HCT116 (cell line): ENCODE measurements around the gene KLHL11. TPM values are rescaled to one million over a fixed set of nuclear protein-coding genes. Genes with fewer than 3 reads are reported as not detected.
A peak's percentile ranks its signal among the peaks of the same experiment; 100 is the strongest.

Source experiments
- ATAC-seq: fragments of 200-7000 bp; cut with Tn5 transposase; 2 replicates; pipeline ENCODE4 v1.9.1; 2020; ENCODE audit warnings: mild to moderate bottlenecking, moderate library complexity
- BruUV-seq: library from RNA; stranded (reverse); fragments of 400-500 nt; replicated peaks from 2 replicates; lab custom pipeline; 2021; lab: Mats Ljungman, UMichigan
- CTCF ChIA-PET: fragments of 300-600 bp; sonication (Branson Sonifier 250); formaldehyde crosslinking; loops from one replicate; lab custom pipeline; 2021; ENCODE audit warnings: antibody characterized with exemption; lab: Charles Lee
- POLR2A ChIA-PET: fragments of 300-600, 350-600 bp; sonication (Branson Sonifier 250); formaldehyde crosslinking; loops from one replicate; lab custom pipeline; 2021; ENCODE audit warnings: antibody characterized with exemption; lab: Charles Lee
- RAD21 ChIA-PET, 2 experiments: fragments of 300-600 bp; sonication (Branson Sonifier 250); formaldehyde crosslinking; loops; one replicate each; lab custom pipeline; 2023; ENCODE audit warnings: low total read pairs in 2 of 2; ENCODE audit not compliant: uncharacterized antibody in 2 of 2, unreplicated experiment in 2 of 2, low non-redundant PET in 1 of 2; lab: Charles Lee
- DNase-seq: peaks from one replicate; pipeline ENCODE4 v3.0.0-alpha.2; 2010; ENCODE audit warnings: low read depth, low spot score
- H2AFZ ChIP-seq: fragments of 200-600 bp; shearing (Covaris generic), sonication (generic); 2 replicates; pipeline ENCODE4 v1.6.1; 2017; ENCODE audit warnings: low read depth, mixed run types, mixed read lengths, antibody characterized with exemption, low read length; ENCODE audit not compliant: poor library complexity, severe bottlenecking
- H3K27ac ChIP-seq: 2 replicates; pipeline ENCODE4 v1.5.1; 2012; ENCODE audit warnings: low read depth, low read length
- H3K27me3 ChIP-seq: fragments of 200-600 bp; sonication (generic); 2 replicates; pipeline ENCODE4 v1.6.1; 2016; ENCODE audit warnings: mixed run types, low read length, mixed read lengths; ENCODE audit not compliant: insufficient read depth
- H3K36me3 ChIP-seq, 2 experiments: fragments of 200-500 bp in 1 of 2; fragments of 200-600 bp in 1 of 2; sonication (Bioruptor generic) in 1 of 2; sonication (generic) in 1 of 2; 2 replicates each; pipeline versions ENCODE4 v1.5.1 to v1.6.1; 2014 to 2016; ENCODE audit warnings: low read length in 2 of 2, inconsistent platforms in 1 of 2, mixed read lengths in 1 of 2, mixed run types in 1 of 2; ENCODE audit not compliant: insufficient read depth in 2 of 2, control insufficient read depth in 1 of 2
- H3K4me1 ChIP-seq, 2 experiments: fragments of 200-600 bp in 1 of 2; sonication (generic) in 1 of 2; 2 replicates each; pipeline versions ENCODE4 v1.5.1 to v1.6.1; 2012 to 2017; ENCODE audit warnings: low read length in 2 of 2, inconsistent platforms in 1 of 2, mild to moderate bottlenecking in 1 of 2, mixed read lengths in 1 of 2, mixed run types in 1 of 2, moderate library complexity in 1 of 2; ENCODE audit not compliant: insufficient read depth in 2 of 2, control insufficient read depth in 1 of 2
- H3K4me2 ChIP-seq: fragments of 200-600 bp; sonication (generic); 2 replicates; pipeline ENCODE4 v1.6.1; 2017; ENCODE audit warnings: mixed run types, low read length, mixed read lengths
- H3K4me3 ChIP-seq, 2 experiments: fragments of 200-600 bp in 1 of 2; sonication (generic) in 1 of 2; replicated peaks in 1 of 2; 2 replicates each; pipeline ENCODE4 v1.5.1; 2011 to 2016; ENCODE audit warnings: low read length in 2 of 2, control low read depth in 1 of 2, low read depth in 1 of 2, mild to moderate bottlenecking in 1 of 2, mixed read lengths in 1 of 2, mixed run types in 1 of 2
- H3K79me2 ChIP-seq: fragments of 200-600 bp; sonication (generic); 2 replicates; pipeline ENCODE4 v1.6.1; 2017; ENCODE audit warnings: mild to moderate bottlenecking, mixed run types, low read length, moderate library complexity, mixed read lengths; ENCODE audit not compliant: insufficient read depth
- H3K9ac ChIP-seq: fragments of 200-600 bp; sonication (generic); 2 replicates; pipeline ENCODE4 v1.6.1; 2016; ENCODE audit warnings: low read length, mixed read lengths
- H3K9me2 ChIP-seq: fragments of 200-600 bp; sonication (generic), shearing (Covaris generic); 2 replicates; pipeline ENCODE4 v1.6.1; 2017; ENCODE audit warnings: mixed run types, mild to moderate bottlenecking, moderate library complexity; ENCODE audit not compliant: insufficient read depth
- H3K9me3 ChIP-seq, 2 experiments: fragments of 200-500 bp in 1 of 2; fragments of 200-600 bp in 1 of 2; sonication (Bioruptor generic) in 1 of 2; sonication (generic) in 1 of 2; 2 replicates each; pipeline ENCODE4 v1.6.1; 2014 to 2017; ENCODE audit warnings: low read length in 2 of 2, mixed read lengths in 2 of 2, inconsistent platforms in 1 of 2, low read depth in 1 of 2, mild to moderate bottlenecking in 1 of 2, mixed run types in 1 of 2, moderate library complexity in 1 of 2; ENCODE audit not compliant: control insufficient read depth in 1 of 2, insufficient read depth in 1 of 2
- H4K20me1 ChIP-seq: fragments of 200-600 bp; sonication (generic), shearing (Covaris generic); 2 replicates; pipeline ENCODE4 v1.6.1; 2017; ENCODE audit warnings: mixed run types, mild to moderate bottlenecking, moderate library complexity; ENCODE audit not compliant: insufficient read depth
- POLR2AphosphoS5 ChIP-seq: IDR thresholded peaks from 2 replicates; pipeline ENCODE4 v1.6.1; 2011; ENCODE audit warnings: mild to moderate bottlenecking, low read depth, low read length, moderate library complexity
- RAD21 ChIP-seq: IDR thresholded peaks from 2 replicates; pipeline ENCODE4 v1.6.1; 2012; ENCODE audit warnings: low read depth, mild to moderate bottlenecking
- REST ChIP-seq: IDR thresholded peaks from 2 replicates; pipeline ENCODE4 v1.6.1; 2012; ENCODE audit warnings: low read depth
- intact Hi-C: fragments of 100-400 bp; cut with micrococcal nuclease; formaldehyde crosslinking; loops from 2 replicates; pipeline ENCODE4 v1.10.0; 2022
- total RNA-seq: library from RNA; stranded (reverse); gene quantifications from one replicate; pipeline ENCODE4 v1.2.1, GENCODE V29; 2021; ENCODE audit not compliant: unreplicated experiment

KLHL11 gene
- total RNA-seq, 1 experiment from 2014 or later = 22.4 TPM

- TF ChIP-seq POLR2AphosphoS5 (no peak), REST (no peak)
Measured at GRCh38 chr17:41823141-41823524, 42.1 kb downstream of the KLHL11 start (continued).

GRCh38 chr17:41822216-41823140 lies 42.7 kb downstream of the KLHL11 start:
- no peaks in the 10 kb centered on the region for H3K79me2 ChIP-seq
- 0 out of 2 replicates have a peak, but pooled peaks have one; percentile 14 for TF ChIP-seq POLR2AphosphoS5
- no peak for TF ChIP-seq RAD21
- TF ChIP-seq, all 23 proteins: peak for 1
- H3K27me3 ChIP-seq = no peaks in the 10 kb centered on the region
- no peak overlapping the region for H3K4me2 ChIP-seq
- intact Hi-C loops = no loop called here
- TSS peak; percentile 55 for BruUV-seq
- no peak overlapping the region for H3K27ac ChIP-seq
- H3K9me3 ChIP-seq = no peaks in the 10 kb centered on the region
- H4K20me1 ChIP-seq = no peaks in the 10 kb centered on the region
- H3K4me3 ChIP-seq = no peak overlapping the region
- H3K9me2 ChIP-seq = no peaks in the 10 kb centered on the region
- ChIA-PET POLR2A (interaction anchor here (1.1 kb wide), 1 partner anchor 20 kb away, joined by 3 read pairs; no protein-coding TSS in a partner anchor), CTCF (no interaction called here), RAD21 (no interaction called here)
- H3K4me1 ChIP-seq = no peaks in the 10 kb centered on the region
- peaks cover 2 to 6% of the 10 kb centered on the region in 2 experiments; a peak in 3 of 4 replicates for H3K36me3 ChIP-seq
- H3K9ac ChIP-seq = no peak overlapping the region
- no peak overlapping the region for H2AFZ ChIP-seq
- ATAC-seq (no peak; the same call in 1 of the 2 replicates), DNase-seq (no peak)
